Posterior cingulate gyrus (tissue), 11 donors: Measurements from ENCODE around the gene CDC42EP2.

Experiments
- DNase-seq, 10 donors: peaks; one replicate each; pipeline versions ENCODE4 v3.0.0 to v3.0.0-alpha.2; 2020 to 2021; ENCODE audit warnings: mixed read lengths in 3 of 10
- intact Hi-C: fragments of 100-400 bp; cut with DNase I; formaldehyde crosslinking; loops from one replicate; pipeline ENCODE4 v1.15.1; 2023

The CDC42EP2 gene

GRCh38 chr11:65295571-65296341, 18.9 kb upstream of the CDC42EP2 start:
- intact Hi-C loops: no loop called here
- peak in 3 of 10 donors; percentile 13 to 59 (median 31) for DNase-seq

GRCh38 chr11:65297026-65297672, 17.5 kb upstream of the CDC42EP2 start:
- intact Hi-C loops: no loop called here
- DNase-seq: peak in 3 of 10 donors; percentile 73 to 88 (median 75)

- intact Hi-C loops: no loop called here
- DNase-seq: peak in 9 of 10 donors; percentile 47 to 93 (median 67)
These were observed 16.5 kb upstream of the CDC42EP2 start for GRCh38 chr11:65298131-65298535.

- intact Hi-C loops: no loop called here
These were observed 15.9 kb upstream of the CDC42EP2 start for GRCh38 chr11:65298655-65299179.

GRCh38 chr11:65300621-65301275, 13.9 kb upstream of the CDC42EP2 start:
- intact Hi-C loops: no loop called here
- DNase-seq: peak in 3 of 10 donors; percentile 25 to 64 (median 40)

More at GRCh38 chr11:65298655-65299179, 15.9 kb upstream of the CDC42EP2 start:
- DNase-seq: peak in 8 of 10 donors; percentile 48 to 96 (median 76)

GRCh38 chr11:65301491-65302329, 13.0 kb upstream of the CDC42EP2 start:
- peak in 7 of 10 donors; percentile 43 to 95 (median 70) for DNase-seq

GRCh38 chr11:65303555-65303954, 11.1 kb upstream of the CDC42EP2 start:
- peak in 2 of 10 donors; percentile 22 to 29 for DNase-seq
- intact Hi-C loops: no loop called here

More at GRCh38 chr11:65301491-65302329, 13.0 kb upstream of the CDC42EP2 start:
- intact Hi-C loops: no loop called here

- DNase-seq: no peak
- intact Hi-C loops: no loop called here
These were observed 10.6 kb upstream of the CDC42EP2 start for GRCh38 chr11:65304110-65304509.

- DNase-seq: peak in 1 of 10 donors; percentile 25
- intact Hi-C loops: no loop called here
These were observed 10.1 kb upstream of the CDC42EP2 start for GRCh38 chr11:65304613-65305012.

GRCh38 chr11:65305501-65306268, 9.0 kb upstream of the CDC42EP2 start:
- peak in 1 of 10 donors; percentile 33 for DNase-seq
- intact Hi-C loops: no loop called here

- DNase-seq: peak in 1 of 10 donors; percentile 11
- intact Hi-C loops: no loop called here
These were observed 7.1 kb upstream of the CDC42EP2 start for GRCh38 chr11:65307298-65308229.

GRCh38 chr11:65308281-65308891, 6.3 kb upstream of the CDC42EP2 start:
- intact Hi-C loops: no loop called here
- DNase-seq: no peak

- DNase-seq: no peak
- intact Hi-C loops: no loop called here
These were observed 5.7 kb upstream of the CDC42EP2 start for GRCh38 chr11:65309006-65309405.

GRCh38 chr11:65310215-65310614, 4.5 kb upstream of the CDC42EP2 start:
- intact Hi-C loops: no loop called here
- DNase-seq: peak in 7 of 10 donors; percentile 47 to 92 (median 62)

- intact Hi-C loops: no loop called here
- DNase-seq: peak in 1 of 10 donors; percentile 41
These were observed 3.9 kb upstream of the CDC42EP2 start for GRCh38 chr11:65310736-65311135.

- peak in 1 of 10 donors; percentile 39 for DNase-seq
- intact Hi-C loops: no loop called here
These were observed 3.4 kb upstream of the CDC42EP2 start for GRCh38 chr11:65311170-65311678.

- DNase-seq: peak; percentile 61 to 97 (median 83)
- intact Hi-C loops: loop anchor here (1.0 to 2.0 kb wide), 2 partner anchors 25 to 40 kb away; no protein-coding TSS in a partner anchor
These were observed 669 bp downstream of the CDC42EP2 start for GRCh38 chr11:65315204-65315865.
